OCI-LY1 (cell line): Measurements from ENCODE around the gene RBMS1.

Source experiments
- H2AFZ ChIP-seq: fragments of 200-600 bp; sonication (generic), shearing (Covaris generic); 2 replicates; pipeline ENCODE4 v1.6.0; 2014; ENCODE audit warnings: antibody characterized with exemption, mild to moderate bottlenecking, low read length
- H3F3A ChIP-seq: fragments of 200-600 bp; sonication (generic), shearing (Covaris generic); 2 replicates; pipeline ENCODE4 v1.6.0; 2014; ENCODE audit warnings: mild to moderate bottlenecking, antibody characterized with exemption, low read length, moderate library complexity; ENCODE audit not compliant: insufficient read depth
- H3K27ac ChIP-seq: fragments of 200-600 bp; sonication (generic); 2 replicates; pipeline ENCODE4 v1.5.1; 2014; ENCODE audit warnings: low read length, mixed run types, mild to moderate bottlenecking, low read depth; ENCODE audit not compliant: poor library complexity, severe bottlenecking
- H3K27me3 ChIP-seq: fragments of 200-600 bp; sonication (generic); 2 replicates; pipeline ENCODE4 v1.6.0; 2014; ENCODE audit warnings: antibody characterized with exemption, mild to moderate bottlenecking, low read length, moderate library complexity; ENCODE audit not compliant: insufficient read depth
- H3K36me3 ChIP-seq: fragments of 200-600 bp; sonication (generic); 2 replicates; pipeline ENCODE4 v1.6.1; 2014; ENCODE audit warnings: mild to moderate bottlenecking, antibody characterized with exemption, low read length, moderate library complexity, mixed read lengths; ENCODE audit not compliant: insufficient read depth
- H3K4me1 ChIP-seq: fragments of 200-600 bp; sonication (generic); 2 replicates; pipeline ENCODE4 v1.5.1; 2014; ENCODE audit warnings: mild to moderate bottlenecking, low read length, moderate library complexity; ENCODE audit not compliant: insufficient read depth, severe bottlenecking
- H3K4me2 ChIP-seq: fragments of 200-600 bp; sonication (generic), shearing (Covaris generic); 2 replicates; pipeline ENCODE4 v1.6.1; 2014; ENCODE audit warnings: low read length
- H3K4me3 ChIP-seq: fragments of 200-600 bp; sonication (generic); 2 replicates; pipeline ENCODE4 v1.5.1; 2014; ENCODE audit warnings: low read length, low read depth, mild to moderate bottlenecking, mixed read lengths; ENCODE audit not compliant: poor library complexity, severe bottlenecking
- H3K79me2 ChIP-seq: fragments of 200-600 bp; shearing (Covaris generic); 2 replicates; pipeline ENCODE4 v1.6.1; 2016; ENCODE audit warnings: mixed run types, low read length, mixed read lengths; ENCODE audit not compliant: insufficient read depth
- H3K9ac ChIP-seq: fragments of 200-600 bp; sonication (generic), shearing (Covaris generic); 2 replicates; pipeline ENCODE4 v1.6.1; 2014; ENCODE audit warnings: mild to moderate bottlenecking, low read length, mixed read lengths
- H3K9me2 ChIP-seq: fragments of 200-600 bp; sonication (generic), shearing (Covaris generic); 2 replicates; pipeline ENCODE4 v1.6.1; 2014; ENCODE audit warnings: low read depth, mild to moderate bottlenecking, low read length, mixed read lengths
- H3K9me3 ChIP-seq: fragments of 200-600 bp; shearing (Covaris generic); 2 replicates; pipeline ENCODE4 v1.6.1; 2014; ENCODE audit warnings: low read length, mixed read lengths
- H4K20me1 ChIP-seq: fragments of 200-600 bp; sonication (generic), shearing (Covaris generic); 2 replicates; pipeline ENCODE4 v1.6.0; 2016; ENCODE audit warnings: mild to moderate bottlenecking, low read length; ENCODE audit not compliant: insufficient read depth
- CTCF ChIP-seq: fragments of 200-600 bp; sonication (generic), shearing (Covaris generic); IDR thresholded peaks from 2 replicates; pipeline ENCODE4 v1.5.1; 2017; ENCODE audit warnings: mild to moderate bottlenecking, antibody characterized with exemption, low read length, moderate library complexity, mixed read lengths
- EZH2 ChIP-seq: fragments of 200-600 bp; sonication (generic), shearing (Covaris generic); IDR thresholded peaks from 2 replicates; pipeline ENCODE4 v1.8.0; 2017; ENCODE audit warnings: borderline replicate concordance, mixed run types, mild to moderate bottlenecking, antibody characterized with exemption, low read length, moderate library complexity, mixed read lengths

RBMS1 gene

GRCh38 chr2:160308915-160309314, 184.7 kb downstream of the RBMS1 start:
- H4K20me1 ChIP-seq = no peaks in the 10 kb centered on the region
- no peak overlapping the region for H3K9ac ChIP-seq
- no peak overlapping the region for H2AFZ ChIP-seq
- H3K27me3 ChIP-seq = no peaks in the 10 kb centered on the region
- H3K9me3 ChIP-seq = no peaks in the 10 kb centered on the region
- H3F3A ChIP-seq = no peaks in the 10 kb centered on the region
- no peaks in the 10 kb centered on the region for H3K4me1 ChIP-seq
- no peak overlapping the region for H3K4me2 ChIP-seq
- no peaks in the 10 kb centered on the region for H3K9me2 ChIP-seq
- no peak overlapping the region for H3K27ac ChIP-seq
- no peak overlapping the region for H3K4me3 ChIP-seq
- H3K79me2 ChIP-seq = no peaks in the 10 kb centered on the region
- TF ChIP-seq CTCF = no peak
- no peak for TF ChIP-seq EZH2
- no peaks in the 10 kb centered on the region for H3K36me3 ChIP-seq

- no peaks in the 10 kb centered on the region for H3F3A ChIP-seq
- no peaks in the 10 kb centered on the region for H3K9me2 ChIP-seq
- no peaks in the 10 kb centered on the region for H3K4me1 ChIP-seq
- no peak overlapping the region for H2AFZ ChIP-seq
- no peaks in the 10 kb centered on the region for H3K9me3 ChIP-seq
- H3K4me3 ChIP-seq = no peak overlapping the region
- no peaks in the 10 kb centered on the region for H3K36me3 ChIP-seq
- no peak overlapping the region for H3K9ac ChIP-seq
- no peak overlapping the region for H3K4me2 ChIP-seq
- TF ChIP-seq EZH2 (no peak), CTCF (no peak)
- no peaks in the 10 kb centered on the region for H4K20me1 ChIP-seq
- H3K27me3 ChIP-seq = no peaks in the 10 kb centered on the region
- no peak overlapping the region for H3K27ac ChIP-seq
- no peaks in the 10 kb centered on the region for H3K79me2 ChIP-seq
These were observed 185.1 kb downstream of the RBMS1 start for GRCh38 chr2:160308476-160308875.

GRCh38 chr2:160306985-160307384, 186.6 kb downstream of the RBMS1 start:
- H3K27ac ChIP-seq = no peak overlapping the region
- no peaks in the 10 kb centered on the region for H3F3A ChIP-seq
- H2AFZ ChIP-seq = no peak overlapping the region
- no peaks in the 10 kb centered on the region for H3K36me3 ChIP-seq
- no peaks in the 10 kb centered on the region for H3K27me3 ChIP-seq
- H3K9ac ChIP-seq = no peak overlapping the region
- H3K9me3 ChIP-seq = no peaks in the 10 kb centered on the region
- no peaks in the 10 kb centered on the region for H3K9me2 ChIP-seq
- H3K4me2 ChIP-seq = no peak overlapping the region
- no peak overlapping the region for H3K4me3 ChIP-seq
- no peaks in the 10 kb centered on the region for H3K79me2 ChIP-seq
- H3K4me1 ChIP-seq = no peaks in the 10 kb centered on the region
- no peaks in the 10 kb centered on the region for H4K20me1 ChIP-seq
- TF ChIP-seq CTCF (no peak), EZH2 (no peak)
